COLO668 (cell line): Measurements from ENCODE around the gene FOXJ1.
A peak's percentile ranks its signal among the peaks of the same experiment; 100 is the strongest.
"Not testable (repeated sequence)": the region's sequence is repeated elsewhere in the genome, so short reads cannot be mapped to it uniquely, and the experiment has no call there.

Source experiments
- DNase-seq: peaks from one replicate; lab custom pipeline; 2025; ENCODE audit not compliant: unreplicated experiment; lab: John Stamatoyannopoulos, UW

Gene FOXJ1

GRCh38 chr17:76141212-76142038 is at the start of gene FOXJ1:
TSS of gene FOXJ1 (minus strand) at chr17:76141245. CDS start at chr17:76140395, 850 bp downstream.
- DNase-seq, result peak; percentile 93

- no peak for DNase-seq
Measured at GRCh38 chr17:76189741-76190140, 48.7 kb upstream of the FOXJ1 start.

GRCh38 chr17:76189247-76189646 is 48.2 kb upstream of the FOXJ1 start:
- no peak for DNase-seq

GRCh38 chr17:76188213-76189016 is 47.4 kb upstream of the FOXJ1 start:
- DNase-seq, result no peak

- not testable (repeated sequence) for DNase-seq
Measured at GRCh38 chr17:76186774-76187173, 45.7 kb upstream of the FOXJ1 start.

GRCh38 chr17:76184290-76184689 is 43.2 kb upstream of the FOXJ1 start:
- no peak for DNase-seq

GRCh38 chr17:76182016-76182764 is 41.1 kb upstream of the FOXJ1 start:
- peak; percentile 79 for DNase-seq

GRCh38 chr17:76179496-76180467 is 38.7 kb upstream of the FOXJ1 start:
- DNase-seq, result no peak

- no peak for DNase-seq
Measured at GRCh38 chr17:76178124-76178523, 37.1 kb upstream of the FOXJ1 start.

GRCh38 chr17:76176701-76177574 is 35.9 kb upstream of the FOXJ1 start:
- no peak for DNase-seq

- DNase-seq, result peak; percentile 11
Measured at GRCh38 chr17:76174037-76174436, 33.0 kb upstream of the FOXJ1 start.

GRCh38 chr17:76173474-76173873 is 32.4 kb upstream of the FOXJ1 start:
- DNase-seq, result no peak

- no peak for DNase-seq
Measured at GRCh38 chr17:76171706-76172105, 30.7 kb upstream of the FOXJ1 start.

- DNase-seq, result no peak
Measured at GRCh38 chr17:76170114-76170513, 29.1 kb upstream of the FOXJ1 start.

- DNase-seq, result no peak
Measured at GRCh38 chr17:76166906-76167305, 25.9 kb upstream of the FOXJ1 start.

GRCh38 chr17:76166168-76166567 is 25.1 kb upstream of the FOXJ1 start:
- no peak for DNase-seq

- DNase-seq, result no peak
Measured at GRCh38 chr17:76164331-76164730, 23.3 kb upstream of the FOXJ1 start.

- no peak for DNase-seq
Measured at GRCh38 chr17:76163919-76164318, 22.9 kb upstream of the FOXJ1 start.

GRCh38 chr17:76161619-76162266 is 20.7 kb upstream of the FOXJ1 start:
- DNase-seq, result no peak
